Measurements from ENCODE around the gene WDR41.
"Not testable (repeated sequence)": the region's sequence is repeated elsewhere in the genome, so short reads cannot be mapped to it uniquely, and the experiment has no call there.

The WDR41 gene

GRCh38 chr5:77402796-77403195 lies 89.3 kb downstream of the WDR41 start:
- DNase-seq (ENCODE audit: low spot score): no peak

DNA sequence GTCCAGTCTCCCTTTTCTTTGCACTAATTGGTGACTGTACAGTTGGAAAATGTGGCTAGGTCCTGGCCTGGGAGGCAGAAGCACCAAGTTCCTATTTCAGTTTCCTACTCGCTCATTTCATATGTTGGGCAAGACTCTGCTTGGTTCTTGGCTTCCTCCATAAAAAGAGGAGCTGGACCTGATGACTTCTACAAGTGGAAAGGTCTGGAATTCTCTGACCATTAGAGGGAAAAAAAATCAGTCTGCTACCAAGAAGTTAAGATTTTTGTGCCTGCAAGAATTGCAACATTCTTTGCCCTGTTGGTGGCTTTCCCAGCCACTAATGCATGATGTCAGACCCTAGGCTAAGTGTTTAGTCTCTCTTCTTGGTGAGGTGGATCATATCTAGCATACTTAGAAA lies 91.5 kb downstream of the WDR41 start:
- DNase-seq (ENCODE audit: low spot score): no peak

DNA sequence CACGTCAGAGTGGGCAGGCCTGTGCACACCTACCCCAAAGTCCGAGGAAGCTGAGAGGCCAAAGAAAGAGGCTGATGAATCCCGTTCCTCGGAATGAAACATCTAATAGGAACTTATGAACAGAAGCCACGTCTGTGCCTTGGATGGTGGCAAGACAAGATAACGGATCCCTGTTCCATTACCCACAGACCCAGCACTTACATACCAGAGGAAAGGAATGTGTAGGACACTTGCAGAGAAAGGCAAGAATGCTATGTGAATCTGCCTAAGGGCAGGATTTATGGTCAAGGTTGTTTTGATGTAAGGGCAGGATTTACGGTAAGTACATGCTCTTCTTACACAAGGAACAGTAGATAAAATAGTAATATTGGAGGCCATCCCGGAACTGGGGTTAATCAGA lies 93.2 kb downstream of the WDR41 start:
- DNase-seq (ENCODE audit: low spot score): no peak

GRCh38 chr5:77398458-77398857 lies 93.7 kb downstream of the WDR41 start:
- no peak for DNase-seq (ENCODE audit: low spot score)

DNA sequence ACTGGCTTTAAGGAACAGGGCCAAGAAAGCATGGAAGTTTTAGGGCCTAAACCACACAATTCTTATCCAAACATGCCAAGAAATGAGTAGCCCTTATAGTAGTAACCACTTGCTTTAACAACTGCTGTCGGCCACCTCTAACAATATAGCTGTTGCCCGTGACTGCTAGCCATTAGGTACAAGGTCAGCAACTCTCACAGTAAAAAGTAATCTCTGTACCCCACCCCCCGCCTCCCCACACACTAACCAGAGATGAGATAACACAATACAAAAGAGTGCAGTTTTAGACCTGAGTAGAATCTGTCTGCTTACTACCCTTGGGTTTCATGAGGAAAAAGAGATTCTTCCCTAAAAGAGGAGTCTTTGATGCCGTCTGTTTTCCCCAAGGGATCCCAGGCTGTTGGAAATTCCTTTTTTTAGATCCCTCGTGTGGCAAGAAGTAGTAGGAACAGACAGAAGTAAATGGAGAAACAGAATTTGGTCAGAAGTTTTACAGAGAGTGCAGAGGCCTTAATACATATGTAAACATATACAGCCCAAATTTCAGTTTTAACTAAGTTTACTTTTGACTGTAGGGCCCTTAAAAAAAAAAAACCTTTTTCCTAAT lies 94.3 kb downstream of the WDR41 start:
- DNase-seq (ENCODE audit: low spot score): no peak

DNA sequence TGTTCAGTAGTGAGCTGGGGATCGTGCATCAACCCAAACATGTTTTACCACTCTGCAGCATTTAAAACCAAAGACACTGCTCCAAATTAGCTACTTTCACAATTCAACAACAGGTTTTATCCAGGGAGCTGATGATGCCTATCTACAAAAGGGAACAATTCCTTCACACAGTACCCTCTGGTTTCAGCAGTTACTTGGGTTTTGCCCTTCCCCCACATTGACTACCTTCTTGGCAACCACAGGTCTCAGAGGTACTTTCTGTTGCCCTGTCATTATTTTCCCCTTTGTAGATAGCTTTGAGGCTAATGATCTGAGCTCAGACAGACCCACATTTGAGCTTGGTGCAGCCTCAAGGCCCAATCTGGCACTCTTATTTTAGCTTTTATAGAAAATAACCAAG lies 96.1 kb downstream of the WDR41 start:
- no peak for DNase-seq (ENCODE audit: low spot score)

- DNase-seq (ENCODE audit: low spot score): no peak
Observed at GRCh38 chr5:77394064-77394715, 97.9 kb downstream of the WDR41 start.

DNA sequence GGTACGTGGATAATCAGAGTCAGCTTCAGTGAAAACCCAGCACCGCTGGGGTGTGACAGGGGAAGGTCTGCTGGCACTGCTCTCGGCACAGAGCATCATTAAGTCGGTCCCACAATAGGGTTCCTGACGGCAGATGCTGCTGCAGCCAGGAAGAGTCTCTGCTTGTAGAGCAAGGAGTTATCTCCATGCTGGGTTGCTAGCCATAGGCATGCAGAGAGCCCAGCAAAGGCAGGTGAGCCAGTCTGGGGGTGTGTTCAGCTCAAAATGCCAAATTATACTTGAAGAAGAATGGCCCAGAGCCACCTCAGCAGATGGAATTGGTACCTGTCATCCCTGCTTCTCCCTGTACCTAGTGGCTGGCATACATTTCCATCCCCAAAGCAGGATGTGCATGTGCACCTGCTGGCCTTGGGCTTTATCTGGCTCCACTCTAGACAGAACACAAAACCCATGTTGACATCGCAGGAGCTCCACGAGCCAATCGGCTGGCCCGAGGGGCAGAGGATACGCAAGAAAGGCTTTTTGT lies 100.8 kb downstream of the WDR41 start:
- no peak for DNase-seq (ENCODE audit: low spot score)

DNA sequence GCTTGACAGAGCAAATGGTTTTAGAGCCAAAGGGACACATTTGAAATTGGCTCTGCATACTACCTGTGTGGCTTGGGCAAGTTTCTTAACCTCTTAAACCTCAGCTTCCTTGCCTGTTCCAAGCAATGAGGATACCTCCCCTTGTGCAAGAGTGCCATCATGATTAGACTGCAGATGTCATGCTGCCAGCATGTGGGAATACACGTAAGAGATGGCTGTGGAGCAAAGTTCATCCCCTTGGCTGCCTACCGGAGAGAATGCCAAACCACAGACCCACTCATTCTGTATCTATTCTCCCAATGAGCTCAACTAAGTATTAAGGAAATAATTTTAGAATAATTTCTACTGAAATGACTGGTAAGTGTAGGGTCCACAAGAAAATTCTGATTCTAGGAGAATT lies 101.3 kb downstream of the WDR41 start:
- no peak for DNase-seq (ENCODE audit: low spot score)

- no peak for DNase-seq (ENCODE audit: low spot score)
Observed at GRCh38 chr5:77390221-77390620, 101.9 kb downstream of the WDR41 start.

DNA sequence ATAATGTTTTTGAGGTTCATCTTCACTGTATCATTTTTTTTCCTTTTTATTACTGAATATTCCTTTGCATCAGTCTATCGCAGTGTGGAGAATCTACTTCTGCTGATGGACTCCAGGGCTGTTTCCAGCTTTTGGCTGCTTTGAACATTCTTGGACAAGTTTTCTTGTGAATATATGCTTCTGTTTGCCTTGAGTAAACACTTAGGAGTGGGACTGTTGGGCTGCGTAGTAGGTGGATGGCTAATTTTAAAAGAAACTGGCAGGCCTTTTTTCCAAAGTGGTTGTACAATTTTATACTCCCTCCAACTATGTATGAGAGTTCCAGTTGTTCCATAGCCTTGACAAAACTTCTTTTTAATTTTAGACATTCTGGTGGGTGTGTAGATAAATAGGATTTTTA lies 102.4 kb downstream of the WDR41 start:
- DNase-seq (ENCODE audit: low spot score): no peak

- DNase-seq (ENCODE audit: low spot score): not testable (repeated sequence)
Observed at GRCh38 chr5:77386340-77386739, 105.8 kb downstream of the WDR41 start.

DNA sequence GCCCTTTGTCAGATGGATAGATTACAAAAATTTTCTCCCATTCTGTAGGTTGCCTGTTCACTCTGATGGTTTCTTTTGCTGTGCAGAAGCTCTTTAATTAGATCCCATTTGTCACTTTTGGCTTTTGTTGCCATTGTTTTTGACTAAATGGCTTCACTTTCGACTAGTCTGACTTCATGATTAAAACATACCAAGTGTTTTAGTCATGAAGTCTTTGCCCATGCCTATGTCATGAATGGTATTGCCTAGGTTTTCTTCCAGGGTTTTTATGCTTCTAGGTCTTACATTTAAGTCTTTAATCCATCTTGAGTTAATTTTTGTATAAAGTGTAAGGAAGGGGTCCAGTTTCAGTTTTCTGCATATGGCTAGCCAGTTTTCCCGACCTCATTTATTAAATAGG lies 108.8 kb downstream of the WDR41 start:
- DNase-seq (ENCODE audit: low spot score): not testable (repeated sequence)

All from hematopoietic multipotent progenitor cell treated with erythropoietin and hydrocortisone succinate and interleukin-3 and kit ligand, for 15 days (in vitro differentiated cells).